ENCODE data around the gene NEK9.

Gene NEK9

GRCh38 chr14:75063491-75064204 lies 63.2 kb downstream of the NEK9 start, which contains the start of gene ACYP1:
ACYP1 (minus strand) TSS chr14:75064024; CDS start chr14:75063553, 471 bp downstream.
- no peak for FAIRE-seq

GRCh38 chr14:75063013-75063412 lies 63.8 kb downstream of the NEK9 start:
- FAIRE-seq: no peak

- no peak for FAIRE-seq
Measured at GRCh38 chr14:75060420-75060819, 66.4 kb downstream of the NEK9 start.

GRCh38 chr14:75059642-75060041 lies 67.2 kb downstream of the NEK9 start:
- no peak for FAIRE-seq

GRCh38 chr14:75054421-75054820 lies 72.4 kb downstream of the NEK9 start:
- FAIRE-seq: no peak

- no peak for FAIRE-seq
Measured at GRCh38 chr14:75053396-75054291, 73.2 kb downstream of the NEK9 start.

GRCh38 chr14:75051556-75051899 lies 75.3 kb downstream of the NEK9 start:
- peak; percentile 77 for FAIRE-seq

GRCh38 chr14:75050852-75051555 lies 75.8 kb downstream of the NEK9 start, which contains the start of gene MLH3:
MLH3 (minus strand) TSS chr14:75051467; CDS start chr14:75049655, 1,812 bp downstream.
- no peak for FAIRE-seq

GRCh38 chr14:75049731-75050201 lies 77.1 kb downstream of the NEK9 start:
- FAIRE-seq: no peak

GRCh38 chr14:75049136-75049535 lies 77.7 kb downstream of the NEK9 start:
- no peak for FAIRE-seq

- FAIRE-seq: no peak
Measured at GRCh38 chr14:75048101-75048500, 78.7 kb downstream of the NEK9 start.

- no peak for FAIRE-seq
Measured at GRCh38 chr14:75047506-75047905, 79.3 kb downstream of the NEK9 start.

GRCh38 chr14:75046899-75047298 lies 79.9 kb downstream of the NEK9 start:
- no peak for FAIRE-seq

- FAIRE-seq: no peak
Measured at GRCh38 chr14:75046275-75046674, 80.6 kb downstream of the NEK9 start.

- no peak for FAIRE-seq
Measured at GRCh38 chr14:75044752-75045151, 82.1 kb downstream of the NEK9 start.

GRCh38 chr14:75044322-75044721 lies 82.5 kb downstream of the NEK9 start:
- no peak for FAIRE-seq

- no peak for FAIRE-seq
Measured at GRCh38 chr14:75042035-75042434, 84.8 kb downstream of the NEK9 start.

- no peak for FAIRE-seq
Measured at GRCh38 chr14:75041613-75042012, 85.2 kb downstream of the NEK9 start.

- no peak for FAIRE-seq
Measured at GRCh38 chr14:75040959-75041358, 85.9 kb downstream of the NEK9 start.

GRCh38 chr14:75040507-75040906 lies 86.3 kb downstream of the NEK9 start:
- no peak for FAIRE-seq

- FAIRE-seq: no peak
Measured at GRCh38 chr14:75032939-75033338, 93.9 kb downstream of the NEK9 start.

GRCh38 chr14:75030147-75030546 lies 96.7 kb downstream of the NEK9 start:
- no peak for FAIRE-seq

Data from islet of Langerhans (tissue), 1 donor.